ENCODE measurements around the gene PLEKHJ1. TPM values are rescaled to one million over a fixed set of nuclear protein-coding genes. Genes with fewer than 3 reads are reported as not detected.
A peak's percentile ranks its signal among the peaks of the same experiment; 100 is the strongest.

The PLEKHJ1 gene
- total RNA-seq, 1 donor from 2014 or later: 116 TPM

DNA sequence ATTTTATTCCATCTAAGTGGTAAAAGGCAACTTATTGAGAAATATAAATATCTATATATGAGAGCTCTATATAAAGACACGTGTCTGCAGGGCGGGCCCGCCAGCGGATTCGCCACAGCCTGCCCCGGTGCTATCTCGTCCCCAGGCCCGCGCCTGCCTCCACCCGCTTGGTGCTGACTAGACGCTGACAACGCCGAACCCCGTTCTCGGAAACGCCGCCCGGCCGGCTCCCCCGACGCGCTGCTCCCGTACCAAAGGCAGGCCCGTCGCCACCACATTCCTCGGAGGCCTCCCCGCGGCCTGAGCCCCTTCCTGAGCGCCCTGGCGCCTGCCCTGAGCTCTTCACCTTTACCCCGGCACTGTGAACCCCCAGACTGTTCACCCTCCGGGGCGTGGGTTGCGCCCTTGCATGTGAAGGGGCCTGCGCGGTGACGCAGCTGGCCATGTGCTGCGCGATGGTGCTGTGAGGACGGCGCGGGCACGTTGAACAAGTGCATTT is 6.0 kb downstream of the PLEKHJ1 start:
- H3K27me3 Mint-ChIP-seq: no peaks in the 10 kb centered on the region
- no peak overlapping the region for H3K4me3 Mint-ChIP-seq (ENCODE audit: low read depth)
- peak overlapping the region; percentile 52 for H3K27ac Mint-ChIP-seq
- H3K9me3 Mint-ChIP-seq (ENCODE audit: low read depth): no peaks in the 10 kb centered on the region
- H3K4me1 Mint-ChIP-seq (ENCODE audit: low read depth): peaks cover 4% of the 10 kb centered on the region
- TF ChIP-seq CTCF (IDR thresholded peaks at IDR 0.05; ENCODE audit: unreplicated experiment): no peak
- H3K36me3 Mint-ChIP-seq (ENCODE audit: insufficient read depth): peaks cover 8% of the 10 kb centered on the region
- no peak for DNase-seq (ENCODE audit: low spot score, unreplicated experiment)

DNA sequence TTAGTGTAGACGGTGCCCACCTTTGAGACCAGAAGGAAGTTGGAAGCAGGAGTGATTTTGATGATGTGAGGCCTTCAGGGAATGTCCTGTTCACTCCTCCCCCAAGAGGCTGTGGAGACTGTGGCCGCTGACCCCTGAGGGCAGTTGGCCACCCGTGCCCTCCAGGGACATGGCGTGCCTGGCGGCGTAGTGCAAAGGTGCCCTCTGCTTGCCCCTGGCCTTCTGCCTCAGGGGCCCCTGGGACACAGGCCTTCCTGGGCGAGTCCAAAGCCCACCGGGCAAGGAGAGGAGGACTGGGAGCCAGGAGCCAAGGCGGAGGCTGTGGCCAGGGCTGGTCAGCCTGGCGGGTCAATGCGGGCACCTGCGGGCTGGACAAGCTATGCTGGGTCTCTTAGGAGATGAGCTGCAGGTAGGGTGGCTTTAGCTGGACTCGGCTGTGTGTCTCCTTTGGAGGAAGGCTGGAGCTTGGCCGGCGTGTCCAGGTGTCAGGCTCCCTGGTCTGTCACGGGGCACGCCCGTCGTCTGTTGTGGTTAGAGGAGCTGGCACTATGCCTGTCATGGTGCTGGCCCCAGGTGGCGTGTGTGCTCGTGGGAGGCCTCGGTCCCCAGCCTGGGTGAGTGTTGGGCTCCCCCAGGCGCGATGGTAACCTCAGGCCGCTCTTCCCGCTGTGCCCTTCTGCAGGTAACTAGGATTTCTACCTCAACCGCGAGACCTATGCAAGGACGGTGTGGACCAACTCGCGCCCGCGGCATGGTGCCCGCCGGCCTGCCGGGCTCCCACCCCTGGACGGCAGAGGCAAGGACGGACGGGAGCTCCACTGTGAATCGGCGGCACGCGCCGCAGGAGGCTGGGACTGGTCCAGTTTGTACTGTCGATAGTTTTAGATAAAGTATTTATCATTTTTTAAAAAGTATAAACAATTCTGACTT is 6.8 kb downstream of the PLEKHJ1 start:
- Mint-ChIP-seq H3K4me3 (ENCODE audit: low read depth) (no peak overlapping the region), H3K36me3 (ENCODE audit: insufficient read depth) (peaks cover 8% of the 10 kb centered on the region), H3K27ac (no peak overlapping the region), H3K27me3 (no peaks in the 10 kb centered on the region), H3K4me1 (ENCODE audit: low read depth) (peaks cover under 1% of the 10 kb centered on the region), H3K9me3 (ENCODE audit: low read depth) (no peaks in the 10 kb centered on the region)
- DNase-seq (ENCODE audit: low spot score, unreplicated experiment): no peak
- TF ChIP-seq CTCF (IDR thresholded peaks at IDR 0.05; ENCODE audit: unreplicated experiment): no peak

GRCh38 chr19:2228157-2229030 is 7.7 kb downstream of the PLEKHJ1 start:
- Mint-ChIP-seq H3K4me3 (ENCODE audit: low read depth) (no peak overlapping the region), H3K9me3 (ENCODE audit: low read depth) (no peaks in the 10 kb centered on the region), H3K36me3 (ENCODE audit: insufficient read depth) (peaks cover 9% of the 10 kb centered on the region), H3K27ac (no peak overlapping the region), H3K4me1 (ENCODE audit: low read depth) (no peaks in the 10 kb centered on the region), H3K27me3 (no peaks in the 10 kb centered on the region)
- no peak for TF ChIP-seq CTCF (IDR thresholded peaks at IDR 0.05; ENCODE audit: unreplicated experiment)
- no peak for DNase-seq (ENCODE audit: low spot score, unreplicated experiment)

DNA sequence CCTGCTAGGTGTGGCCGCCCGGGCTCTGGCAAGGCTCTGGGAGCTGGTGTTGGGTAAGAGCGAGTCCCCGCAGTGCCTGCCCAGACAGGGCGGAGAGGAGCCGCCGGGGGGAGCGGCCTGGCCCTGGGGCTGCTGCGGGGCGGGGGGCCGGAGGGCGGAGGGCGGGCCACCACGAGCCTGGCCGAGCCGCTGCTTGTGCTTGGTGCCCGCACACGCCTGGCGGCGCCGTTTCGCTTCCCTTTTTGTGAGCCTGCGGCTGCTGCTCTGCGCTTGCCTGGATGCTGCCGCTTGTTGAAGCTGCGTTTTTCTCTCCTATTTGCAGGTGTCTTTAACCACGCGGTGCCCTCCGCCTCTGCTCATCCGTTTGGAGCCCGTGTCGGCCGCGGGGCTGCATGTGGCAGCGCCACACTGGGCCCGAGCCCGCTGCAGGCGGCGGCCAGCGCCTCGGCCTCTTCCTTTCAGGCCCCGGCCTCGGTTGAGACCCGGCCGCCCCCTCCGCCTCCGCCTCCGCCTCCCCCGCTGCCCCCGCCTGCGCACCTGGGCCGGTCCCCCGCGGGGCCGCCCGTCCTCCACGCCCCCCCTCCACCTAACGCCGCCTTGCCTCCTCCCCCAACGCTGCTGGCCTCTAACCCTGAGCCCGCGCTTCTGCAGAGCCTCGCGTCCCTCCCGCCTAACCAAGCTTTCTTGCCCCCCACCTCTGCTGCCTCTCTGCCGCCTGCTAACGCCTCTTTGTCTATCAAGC is 8.5 kb downstream of the PLEKHJ1 start:
- no peak overlapping the region for H3K4me3 Mint-ChIP-seq (ENCODE audit: low read depth)
- H3K9me3 Mint-ChIP-seq (ENCODE audit: low read depth): no peaks in the 10 kb centered on the region
- H3K4me1 Mint-ChIP-seq (ENCODE audit: low read depth): no peaks in the 10 kb centered on the region
- no peak for TF ChIP-seq CTCF (IDR thresholded peaks at IDR 0.05; ENCODE audit: unreplicated experiment)
- DNase-seq (ENCODE audit: low spot score, unreplicated experiment): no peak
- H3K27ac Mint-ChIP-seq: no peak overlapping the region
- no peaks in the 10 kb centered on the region for H3K27me3 Mint-ChIP-seq
- H3K36me3 Mint-ChIP-seq (ENCODE audit: insufficient read depth): peaks cover 6% of the 10 kb centered on the region

All from progenitor cell of endocrine pancreas (in vitro differentiated cells).